ENCODE data around the gene RAB31.

Gene RAB31

DNA sequence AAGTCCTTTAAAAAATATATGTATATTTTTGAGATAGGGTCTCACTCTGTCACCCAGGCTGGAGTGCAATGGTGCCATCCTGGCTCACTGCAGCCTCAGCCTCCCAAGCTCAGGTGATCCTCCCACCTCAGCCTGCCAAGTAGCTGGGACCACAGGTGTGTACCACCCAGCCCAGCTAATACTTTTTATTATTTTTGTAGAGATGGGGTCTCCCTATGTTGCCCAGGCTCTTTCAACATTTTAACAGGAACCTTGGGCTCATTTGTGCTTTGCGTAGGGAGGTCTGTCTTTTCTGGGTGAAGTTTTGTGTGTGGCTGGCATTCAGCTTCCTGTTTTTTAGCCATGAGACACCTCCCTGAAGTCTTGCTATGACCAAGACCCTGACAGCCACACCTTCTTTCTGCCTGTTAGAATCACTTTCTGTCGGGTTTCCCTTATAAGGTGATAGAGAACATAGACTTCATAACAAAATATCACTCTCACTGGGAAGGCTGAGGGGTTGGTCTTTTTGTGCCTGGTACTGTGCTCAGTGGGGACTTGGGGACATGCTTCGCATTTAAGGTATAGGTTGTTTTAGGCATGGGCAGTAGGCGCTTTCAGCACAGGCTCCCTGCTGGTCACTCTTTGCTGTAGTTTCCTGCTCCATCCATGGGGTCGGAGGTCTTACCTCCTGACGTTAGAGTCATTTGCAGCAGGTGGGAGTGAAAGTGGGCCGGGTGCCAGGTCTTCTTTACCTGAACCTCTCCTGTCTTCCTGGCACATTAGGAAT lies 3.4 kb downstream of the RAB31 start:
- Histone ChIP-seq H3K4me1 (ENCODE audit: insufficient read depth, low read length) (peaks cover 28% of the 10 kb centered on the region), H3K4me3 (ENCODE audit: low read length) (no peak overlapping the region), H3K27me3 (ENCODE audit: insufficient read depth, low read length) (no peaks in the 10 kb centered on the region), H3K36me3 (ENCODE audit: insufficient read depth, low read length) (no peaks in the 10 kb centered on the region), H2AFZ (ENCODE audit: low read depth, low read length) (no peak overlapping the region), H3K9me3 (ENCODE audit: low read length) (peaks cover 1% of the 10 kb centered on the region)

DNA sequence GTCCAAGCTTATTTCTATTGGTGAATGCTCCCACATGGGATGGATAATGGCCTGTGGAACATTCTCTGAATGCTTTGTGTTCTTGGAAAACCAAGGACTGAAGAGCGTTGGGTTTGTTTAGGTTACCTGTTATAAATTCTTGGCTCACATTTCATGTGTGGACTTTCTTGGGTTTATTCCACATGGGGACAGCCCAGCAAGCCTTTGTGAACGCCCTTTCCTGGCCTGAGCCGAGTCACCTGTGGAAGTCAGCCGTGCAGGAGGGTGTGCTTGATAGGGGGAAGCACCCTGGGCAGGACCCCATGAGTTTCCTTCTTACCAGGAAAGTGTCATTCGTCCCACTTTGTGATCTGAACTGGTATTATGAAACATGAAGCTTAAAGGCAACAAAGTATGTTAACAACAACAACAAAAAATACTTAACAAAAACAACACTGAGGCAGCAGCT lies 4.1 kb downstream of the RAB31 start:
- H3K4me1 ChIP-seq (ENCODE audit: insufficient read depth, low read length), result peaks cover 25% of the 10 kb centered on the region
- no peak overlapping the region for H2AFZ ChIP-seq (ENCODE audit: low read depth, low read length)
- no peaks in the 10 kb centered on the region for H3K27me3 ChIP-seq (ENCODE audit: insufficient read depth, low read length)
- H3K36me3 ChIP-seq (ENCODE audit: insufficient read depth, low read length), result no peaks in the 10 kb centered on the region
- H3K4me3 ChIP-seq (ENCODE audit: low read length), result no peak overlapping the region
- peaks cover 1% of the 10 kb centered on the region for H3K9me3 ChIP-seq (ENCODE audit: low read length)

DNA sequence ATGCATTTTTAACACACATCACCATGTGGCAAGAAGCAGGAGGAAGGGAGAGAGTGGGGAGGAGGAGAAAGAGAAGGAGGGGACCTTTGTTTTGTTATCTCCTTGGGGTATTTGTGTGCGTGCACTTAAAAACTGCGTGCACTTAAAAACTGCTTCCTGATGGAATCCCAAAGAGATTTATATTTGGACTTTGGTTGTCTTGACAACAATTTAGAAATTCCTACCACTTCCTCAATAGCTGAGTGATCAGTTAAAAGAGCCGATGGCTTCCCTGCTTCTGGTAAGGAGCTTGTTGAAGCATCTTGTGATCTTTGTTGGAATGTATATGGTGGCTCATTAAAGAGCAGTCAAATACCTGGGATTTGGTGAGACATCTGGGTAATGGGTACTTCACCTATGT lies 4.5 kb downstream of the RAB31 start:
- Histone ChIP-seq H3K36me3 (ENCODE audit: insufficient read depth, low read length) (no peaks in the 10 kb centered on the region), H3K9me3 (ENCODE audit: low read length) (peaks cover 1% of the 10 kb centered on the region), H3K4me1 (ENCODE audit: insufficient read depth, low read length) (peaks cover 21% of the 10 kb centered on the region), H3K4me3 (ENCODE audit: low read length) (no peak overlapping the region), H3K27me3 (ENCODE audit: insufficient read depth, low read length) (no peaks in the 10 kb centered on the region), H2AFZ (ENCODE audit: low read depth, low read length) (no peak overlapping the region)

DNA sequence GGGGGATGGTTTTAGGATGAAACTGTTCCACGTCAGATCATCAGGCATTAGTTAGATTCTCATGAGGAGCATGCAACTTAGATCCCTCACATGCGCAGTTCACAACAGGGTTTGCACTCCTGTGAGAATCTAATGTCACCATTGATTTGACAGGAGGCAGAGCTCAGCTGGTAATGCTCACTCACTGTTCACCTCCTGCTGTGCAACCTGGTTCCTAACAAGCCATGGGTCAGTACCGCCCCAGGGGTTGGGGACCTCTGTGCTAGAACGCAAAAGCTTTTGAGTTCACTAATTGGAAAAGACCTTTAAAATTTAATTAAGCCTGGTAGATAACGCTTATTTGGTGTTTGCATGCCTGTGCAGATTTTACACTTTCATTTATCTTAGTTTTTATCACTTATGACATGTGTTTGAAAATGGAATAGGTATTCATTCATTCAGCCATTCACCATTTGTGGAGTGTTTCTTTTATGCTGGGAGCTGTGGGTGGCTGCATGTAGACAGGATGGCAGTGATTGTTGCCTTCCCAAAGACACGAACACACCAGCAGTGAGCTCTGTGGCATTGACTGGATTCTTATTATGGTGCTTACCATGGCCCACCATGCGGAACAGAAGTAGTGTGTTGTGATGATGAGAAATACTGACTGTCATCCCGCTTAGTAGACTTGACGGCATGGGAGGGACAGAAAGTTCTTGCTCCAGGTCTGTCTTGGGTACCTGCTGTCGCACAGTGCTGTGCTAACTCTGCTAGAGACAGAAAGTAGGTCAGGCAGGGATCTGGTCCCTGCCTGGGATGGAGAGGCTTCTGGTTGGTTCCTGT lies 6.4 kb downstream of the RAB31 start:
- H3K27me3 ChIP-seq (ENCODE audit: insufficient read depth, low read length), result no peaks in the 10 kb centered on the region
- H3K4me1 ChIP-seq (ENCODE audit: insufficient read depth, low read length), result peaks cover 19% of the 10 kb centered on the region
- H3K36me3 ChIP-seq (ENCODE audit: insufficient read depth, low read length), result no peaks in the 10 kb centered on the region
- H3K4me3 ChIP-seq (ENCODE audit: low read length), result no peak overlapping the region
- H2AFZ ChIP-seq (ENCODE audit: low read depth, low read length), result no peak overlapping the region
- peaks cover 1% of the 10 kb centered on the region for H3K9me3 ChIP-seq (ENCODE audit: low read length)

DNA sequence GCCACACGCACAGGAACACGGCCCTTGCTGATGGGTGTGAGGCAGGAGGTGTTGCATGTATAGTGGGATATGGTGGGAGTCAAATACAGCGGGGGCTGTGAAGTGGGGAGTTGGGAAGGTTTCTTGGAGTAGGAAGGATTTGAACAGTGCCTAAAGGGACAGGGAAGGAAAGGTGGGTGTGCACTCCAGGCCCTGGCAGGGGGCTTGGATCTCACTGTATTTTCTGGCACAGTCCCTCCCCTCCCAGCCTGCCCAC lies 6.9 kb downstream of the RAB31 start:
- H3K4me1 ChIP-seq (ENCODE audit: insufficient read depth, low read length), result peaks cover 13% of the 10 kb centered on the region
- H3K36me3 ChIP-seq (ENCODE audit: insufficient read depth, low read length), result no peaks in the 10 kb centered on the region
- H3K9me3 ChIP-seq (ENCODE audit: low read length), result peaks cover 1% of the 10 kb centered on the region
- H3K27me3 ChIP-seq (ENCODE audit: insufficient read depth, low read length), result no peaks in the 10 kb centered on the region
- H3K4me3 ChIP-seq (ENCODE audit: low read length), result no peak overlapping the region
- H2AFZ ChIP-seq (ENCODE audit: low read depth, low read length), result no peak overlapping the region

DNA sequence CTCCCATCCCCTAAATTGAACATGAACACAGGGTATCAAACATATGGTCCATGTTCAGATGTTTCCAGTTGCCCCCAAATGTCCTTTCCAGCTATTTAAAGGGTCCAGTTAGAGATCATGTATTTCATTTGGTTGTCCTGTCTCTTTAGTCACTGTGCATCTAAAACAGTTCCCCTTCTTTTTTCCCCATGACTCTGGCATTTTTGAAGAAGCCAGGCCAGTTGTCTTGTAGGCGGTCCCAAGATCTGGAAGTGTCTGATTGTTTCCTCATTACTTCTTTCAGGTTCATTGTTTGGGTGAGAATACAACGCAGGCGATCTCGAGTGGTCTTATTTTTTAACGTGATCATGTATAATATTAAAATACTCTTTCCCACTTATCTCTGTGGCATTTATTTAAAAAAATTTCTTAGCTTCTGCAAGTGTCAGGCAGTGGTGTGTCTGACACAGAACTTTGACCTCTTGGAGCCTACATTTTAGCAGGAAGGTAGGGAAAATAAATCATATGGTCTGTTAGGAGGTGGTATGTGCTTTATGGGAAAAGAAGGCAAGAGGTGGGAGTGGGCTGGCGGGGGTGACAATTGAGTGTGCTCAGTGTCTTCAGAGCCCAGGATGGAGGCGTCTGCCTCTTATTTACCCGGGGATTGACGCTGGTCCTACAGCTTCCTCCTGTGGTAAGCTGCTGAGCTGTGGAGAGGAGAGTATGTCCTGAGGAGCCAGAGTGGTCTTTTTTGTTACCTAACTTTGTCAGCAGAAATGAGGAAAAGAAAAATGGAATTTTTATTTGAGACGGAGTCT lies 8.1 kb downstream of the RAB31 start:
- H3K4me3 ChIP-seq (ENCODE audit: low read length), result no peak overlapping the region
- peaks cover 3% of the 10 kb centered on the region for H3K9me3 ChIP-seq (ENCODE audit: low read length)
- no peak overlapping the region for H2AFZ ChIP-seq (ENCODE audit: low read depth, low read length)
- H3K27me3 ChIP-seq (ENCODE audit: insufficient read depth, low read length), result no peaks in the 10 kb centered on the region
- peaks cover 3% of the 10 kb centered on the region for H3K36me3 ChIP-seq (ENCODE audit: insufficient read depth, low read length)
- H3K4me1 ChIP-seq (ENCODE audit: insufficient read depth, low read length), result peaks cover 12% of the 10 kb centered on the region

DNA sequence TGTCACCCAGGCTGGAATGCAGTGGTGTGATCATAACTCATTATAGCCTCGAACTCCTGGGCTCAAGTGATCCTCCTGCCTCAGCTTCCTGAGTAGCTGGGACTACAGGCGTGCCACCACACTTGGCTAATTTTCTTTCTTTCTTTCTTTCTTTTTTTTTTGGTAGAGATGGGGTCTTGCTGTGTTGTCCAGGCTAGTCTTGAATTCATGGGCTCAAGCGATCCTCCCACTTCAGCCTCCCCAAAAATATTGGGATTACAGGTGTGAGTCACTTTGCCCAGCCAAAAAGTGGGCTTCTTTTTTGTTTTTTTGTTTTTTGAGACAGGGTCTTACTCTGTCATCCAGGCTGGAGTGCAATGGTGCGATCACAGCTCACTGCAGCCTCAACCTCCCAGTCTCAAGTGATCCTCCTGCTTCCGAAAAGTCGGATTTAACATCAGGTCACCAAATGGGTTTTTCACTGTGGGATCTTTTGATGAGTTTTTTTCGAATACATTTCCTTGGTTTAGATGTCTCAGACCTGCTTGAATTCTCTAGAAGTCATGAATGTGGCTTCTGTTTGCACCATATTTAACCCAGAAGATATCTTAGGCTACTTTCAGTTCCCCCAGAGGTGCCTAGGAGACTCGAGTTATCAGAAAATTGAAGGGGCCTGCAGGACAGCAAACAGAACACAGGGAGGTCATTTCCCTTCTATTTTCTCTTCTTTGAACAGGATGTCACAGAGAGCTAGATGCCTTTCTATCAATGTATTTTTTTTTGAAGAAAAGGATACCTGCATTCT lies 8.9 kb downstream of the RAB31 start:
- Histone ChIP-seq H2AFZ (ENCODE audit: low read depth, low read length) (no peak overlapping the region), H3K27me3 (ENCODE audit: insufficient read depth, low read length) (no peaks in the 10 kb centered on the region), H3K4me3 (ENCODE audit: low read length) (no peak overlapping the region), H3K9me3 (ENCODE audit: low read length) (peaks cover 3% of the 10 kb centered on the region), H3K36me3 (ENCODE audit: insufficient read depth, low read length) (peaks cover 3% of the 10 kb centered on the region), H3K4me1 (ENCODE audit: insufficient read depth, low read length) (peaks cover 12% of the 10 kb centered on the region)

DNA sequence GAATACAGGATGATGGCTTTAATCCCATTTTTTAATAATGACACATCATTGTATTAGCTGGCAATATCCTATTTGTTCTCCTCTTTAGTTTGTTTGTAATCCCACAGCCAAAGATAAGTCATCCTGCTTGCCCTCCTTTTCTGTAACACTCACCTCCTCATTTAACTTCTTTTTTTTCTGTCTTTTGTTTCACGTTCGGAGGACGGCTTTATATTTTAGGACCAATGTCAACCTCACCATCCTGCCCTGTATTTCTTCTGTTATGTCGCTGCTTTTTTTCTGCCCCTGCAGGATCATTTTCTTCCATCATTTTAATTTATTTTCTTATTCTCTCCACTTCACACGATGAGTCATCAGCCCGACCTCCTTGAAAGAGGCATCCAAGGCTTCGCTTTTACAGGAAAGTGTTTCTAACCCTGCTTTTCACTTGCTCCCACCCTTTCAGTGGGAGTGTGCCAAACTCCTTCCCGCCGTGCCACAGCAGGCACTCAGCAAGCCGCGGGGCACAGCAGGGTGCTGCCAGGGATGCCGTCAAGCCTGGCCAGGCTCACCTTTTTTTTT lies 11.4 kb downstream of the RAB31 start:
- H3K9me3 ChIP-seq (ENCODE audit: low read length), result peaks cover 8% of the 10 kb centered on the region
- peaks cover 3% of the 10 kb centered on the region for H3K4me1 ChIP-seq (ENCODE audit: insufficient read depth, low read length)
- no peak overlapping the region for H2AFZ ChIP-seq (ENCODE audit: low read depth, low read length)
- H3K27me3 ChIP-seq (ENCODE audit: insufficient read depth, low read length), result no peaks in the 10 kb centered on the region
- peaks cover 7% of the 10 kb centered on the region for H3K36me3 ChIP-seq (ENCODE audit: insufficient read depth, low read length)
- H3K4me3 ChIP-seq (ENCODE audit: low read length), result no peak overlapping the region

DNA sequence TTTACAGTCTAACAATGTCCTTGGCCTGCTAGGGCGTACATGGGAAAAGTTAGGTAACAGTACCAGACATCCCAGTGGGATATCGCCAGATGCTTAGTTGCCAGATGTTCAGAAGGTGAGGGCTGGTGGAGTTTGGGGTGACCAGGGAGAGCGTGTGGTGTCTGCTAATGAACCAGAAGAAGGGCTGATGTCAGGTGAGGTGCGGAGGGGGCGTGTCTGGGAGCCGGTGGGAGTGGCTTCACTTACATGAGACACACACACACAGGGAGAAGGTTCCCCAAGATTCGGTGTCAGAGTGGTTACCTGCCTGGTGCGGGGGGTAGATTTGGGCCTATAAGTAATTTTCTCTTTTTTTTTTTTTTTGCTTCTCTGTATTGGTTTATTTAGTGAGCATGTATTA lies 12.2 kb downstream of the RAB31 start:
- Histone ChIP-seq H2AFZ (ENCODE audit: low read depth, low read length) (no peak overlapping the region), H3K4me3 (ENCODE audit: low read length) (no peak overlapping the region), H3K9me3 (ENCODE audit: low read length) (peaks cover 8% of the 10 kb centered on the region), H3K4me1 (ENCODE audit: insufficient read depth, low read length) (peaks cover 3% of the 10 kb centered on the region), H3K27me3 (ENCODE audit: insufficient read depth, low read length) (no peaks in the 10 kb centered on the region), H3K36me3 (ENCODE audit: insufficient read depth, low read length) (peaks cover 7% of the 10 kb centered on the region)

DNA sequence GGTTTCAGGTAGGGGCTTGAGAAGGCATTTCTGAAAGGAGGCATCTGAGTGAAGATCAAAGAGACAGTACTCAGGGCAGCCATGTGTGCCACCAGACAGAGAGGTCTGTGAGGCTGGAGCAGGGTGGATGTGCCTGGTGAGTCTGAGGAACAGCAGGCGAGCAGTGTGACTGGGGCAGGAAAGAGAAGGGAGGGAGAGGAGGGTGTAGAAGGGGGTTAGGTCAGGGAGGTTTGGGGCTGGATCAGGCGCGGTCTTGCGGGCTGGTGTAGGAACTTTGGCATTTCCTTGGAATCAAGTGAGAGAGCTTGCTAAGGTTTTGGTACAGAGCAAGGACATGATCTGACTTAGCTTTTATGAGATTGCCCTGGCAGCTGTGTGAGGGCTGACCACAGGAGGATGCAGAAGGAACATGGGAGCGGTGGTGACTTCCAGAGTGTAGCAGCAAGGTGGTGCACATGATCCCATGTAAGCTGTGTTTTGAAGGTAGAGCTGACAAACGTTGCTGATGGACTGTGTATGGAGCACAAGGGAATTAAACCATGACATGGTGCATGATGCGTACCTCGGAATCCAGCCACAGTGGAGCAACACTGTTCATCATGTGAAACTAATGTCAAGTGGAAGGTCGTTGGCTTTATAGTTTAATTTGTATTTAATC lies 13.9 kb downstream of the RAB31 start:
- Histone ChIP-seq H3K4me3 (ENCODE audit: low read length) (no peak overlapping the region), H3K9me3 (ENCODE audit: low read length) (peaks cover 8% of the 10 kb centered on the region), H2AFZ (ENCODE audit: low read depth, low read length) (no peak overlapping the region), H3K27me3 (ENCODE audit: insufficient read depth, low read length) (no peaks in the 10 kb centered on the region), H3K36me3 (ENCODE audit: insufficient read depth, low read length) (peaks cover 7% of the 10 kb centered on the region), H3K4me1 (ENCODE audit: insufficient read depth, low read length) (peaks cover 3% of the 10 kb centered on the region)

DNA sequence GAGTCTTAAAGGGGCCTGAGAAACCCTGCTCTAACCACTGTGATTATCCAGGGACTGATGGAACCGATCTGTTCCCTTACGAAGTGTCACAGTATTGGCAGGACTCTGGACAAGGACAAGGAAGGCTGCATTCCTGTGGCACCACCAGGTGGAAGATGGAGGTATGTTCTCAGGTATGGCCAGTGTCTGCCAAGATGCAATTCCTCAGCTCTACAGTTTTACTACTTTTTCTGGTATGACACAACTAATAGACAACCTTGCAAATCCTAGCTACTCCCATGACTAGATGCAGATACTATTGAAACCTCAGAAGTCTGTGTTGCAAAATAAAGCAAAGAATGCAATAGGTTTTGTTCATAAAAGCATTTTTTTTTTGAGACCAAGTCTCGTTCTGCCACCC lies 14.6 kb downstream of the RAB31 start:
- H3K4me1 ChIP-seq (ENCODE audit: insufficient read depth, low read length), result peaks cover 3% of the 10 kb centered on the region
- no peak overlapping the region for H2AFZ ChIP-seq (ENCODE audit: low read depth, low read length)
- H3K9me3 ChIP-seq (ENCODE audit: low read length), result peaks cover 8% of the 10 kb centered on the region
- H3K36me3 ChIP-seq (ENCODE audit: insufficient read depth, low read length), result peaks cover 7% of the 10 kb centered on the region
- H3K4me3 ChIP-seq (ENCODE audit: low read length), result no peak overlapping the region
- H3K27me3 ChIP-seq (ENCODE audit: insufficient read depth, low read length), result no peaks in the 10 kb centered on the region
